ENCODE results near the gene EHHADH. TPM values are rescaled to one million over a fixed set of nuclear protein-coding genes. Genes with fewer than 3 reads are reported as not detected.

The EHHADH gene
- total RNA-seq, 1 donor from 2014 or later: 7.8 TPM

DNA sequence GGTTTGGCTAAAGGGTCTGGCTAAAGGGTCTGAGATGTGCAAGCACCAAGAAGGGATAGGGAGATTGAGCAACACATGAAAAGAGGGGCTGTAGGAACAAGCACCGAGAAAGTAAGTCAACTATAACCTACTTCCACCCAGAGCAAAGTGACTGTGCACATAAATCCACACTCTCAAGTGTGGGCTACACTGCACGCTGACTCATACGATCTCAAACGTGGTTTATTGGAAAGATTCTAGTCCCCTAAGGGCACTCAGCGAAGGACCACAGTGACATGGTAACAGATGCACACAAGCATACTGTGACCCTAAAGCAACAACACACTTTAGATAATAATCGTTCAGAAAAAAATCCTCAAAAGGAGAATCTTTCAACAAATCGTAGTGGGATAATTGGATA is 48.0 kb downstream of the EHHADH start:
- Mint-ChIP-seq H3K27ac (no peak overlapping the region), H3K4me1 (peaks cover 5% of the 10 kb centered on the region), H3K4me3 (no peak overlapping the region), H3K9me3 (no peaks in the 10 kb centered on the region), H3K36me3 (peaks cover 9% of the 10 kb centered on the region), H3K27me3 (ENCODE audit: low read depth) (no peaks in the 10 kb centered on the region)
- TF ChIP-seq, protein P1, sequence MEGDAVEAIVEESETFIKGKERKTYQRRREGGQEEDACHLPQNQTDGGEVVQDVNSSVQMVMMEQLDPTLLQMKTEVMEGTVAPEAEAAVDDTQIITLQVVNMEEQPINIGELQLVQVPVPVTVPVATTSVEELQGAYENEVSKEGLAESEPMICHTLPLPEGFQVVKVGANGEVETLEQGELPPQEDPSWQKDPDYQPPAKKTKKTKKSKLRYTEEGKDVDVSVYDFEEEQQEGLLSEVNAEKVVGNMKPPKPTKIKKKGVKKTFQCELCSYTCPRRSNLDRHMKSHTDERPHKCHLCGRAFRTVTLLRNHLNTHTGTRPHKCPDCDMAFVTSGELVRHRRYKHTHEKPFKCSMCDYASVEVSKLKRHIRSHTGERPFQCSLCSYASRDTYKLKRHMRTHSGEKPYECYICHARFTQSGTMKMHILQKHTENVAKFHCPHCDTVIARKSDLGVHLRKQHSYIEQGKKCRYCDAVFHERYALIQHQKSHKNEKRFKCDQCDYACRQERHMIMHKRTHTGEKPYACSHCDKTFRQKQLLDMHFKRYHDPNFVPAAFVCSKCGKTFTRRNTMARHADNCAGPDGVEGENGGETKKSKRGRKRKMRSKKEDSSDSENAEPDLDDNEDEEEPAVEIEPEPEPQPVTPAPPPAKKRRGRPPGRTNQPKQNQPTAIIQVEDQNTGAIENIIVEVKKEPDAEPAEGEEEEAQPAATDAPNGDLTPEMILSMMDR (IDR thresholded peaks at IDR 0.05; ENCODE audit: unreplicated experiment): no peak
- no peak for DNase-seq (ENCODE audit: low spot score in 2 of 2, unreplicated experiment in 2 of 2)

DNA sequence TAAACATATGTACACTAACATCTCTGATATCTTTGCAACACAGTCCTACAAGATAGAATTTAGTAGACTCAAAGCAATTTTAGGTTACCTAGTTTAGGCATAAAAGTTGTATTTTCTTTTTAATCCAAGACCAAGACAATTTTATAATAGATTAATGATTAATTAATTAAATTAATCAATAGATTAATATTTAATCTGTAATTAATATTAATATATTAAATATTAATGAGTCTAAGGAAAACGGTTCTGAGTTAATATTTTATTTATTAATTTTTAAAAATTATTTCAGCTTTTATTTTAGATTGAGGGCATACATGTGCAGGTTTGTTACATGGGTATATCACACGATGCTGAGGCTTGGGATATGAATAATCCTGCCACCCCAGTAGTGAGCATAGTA is 49.0 kb downstream of the EHHADH start:
- Mint-ChIP-seq H3K27ac (no peak overlapping the region), H3K36me3 (peaks cover 12% of the 10 kb centered on the region), H3K4me3 (no peak overlapping the region), H3K9me3 (no peaks in the 10 kb centered on the region), H3K4me1 (peaks cover 7% of the 10 kb centered on the region), H3K27me3 (ENCODE audit: low read depth) (no peaks in the 10 kb centered on the region)
- no peak for DNase-seq (ENCODE audit: low spot score in 2 of 2, unreplicated experiment in 2 of 2)
- TF ChIP-seq, protein P1 (IDR thresholded peaks at IDR 0.05; ENCODE audit: unreplicated experiment): no peak

DNA sequence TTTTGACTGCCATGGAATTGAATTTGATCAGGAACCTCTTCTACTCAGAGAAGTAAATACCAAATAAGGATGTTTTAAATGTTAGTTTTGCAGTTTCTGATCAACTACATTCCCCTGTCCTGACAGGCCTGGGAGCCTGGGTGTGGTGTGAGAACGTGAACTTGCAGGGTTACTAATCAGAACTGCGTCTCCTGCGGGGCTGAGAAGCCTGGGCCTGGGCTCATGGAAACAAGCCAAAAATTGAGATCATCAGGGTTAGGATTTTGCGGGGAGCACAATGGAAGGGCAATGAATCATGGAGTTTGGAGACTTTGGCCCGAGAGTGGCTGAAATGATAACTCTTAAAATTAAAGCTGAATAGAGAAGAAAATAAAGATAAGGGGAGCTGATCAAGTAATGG is 53.2 kb downstream of the EHHADH start:
- H3K9me3 Mint-ChIP-seq: peaks cover 7% of the 10 kb centered on the region
- DNase-seq (ENCODE audit: low spot score in 2 of 2, unreplicated experiment in 2 of 2): no peak

DNA sequence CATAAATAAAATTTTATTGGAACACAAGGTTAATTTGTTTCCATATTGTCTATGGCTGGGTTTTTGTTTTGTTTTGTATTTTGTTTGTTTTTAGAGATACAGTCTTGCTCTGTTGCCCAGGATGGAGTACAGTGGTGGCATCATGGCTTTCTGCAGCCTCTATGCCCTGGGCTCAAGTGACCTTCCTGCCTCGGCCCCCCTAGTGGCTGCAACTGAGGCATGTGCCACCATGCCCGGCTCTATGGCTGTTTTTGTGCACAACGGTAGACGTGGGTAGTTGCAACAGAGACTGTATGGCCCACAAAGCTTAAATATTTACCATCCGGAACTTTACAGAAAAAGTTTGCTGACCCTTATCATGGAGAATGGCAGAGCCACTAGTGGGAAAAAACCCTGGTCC is 54.2 kb downstream of the EHHADH start:
- Mint-ChIP-seq H3K4me1 (peaks cover 7% of the 10 kb centered on the region), H3K27me3 (ENCODE audit: low read depth) (no peaks in the 10 kb centered on the region), H3K9me3 (peaks cover 15% of the 10 kb centered on the region), H3K27ac (no peak overlapping the region), H3K4me3 (no peak overlapping the region), H3K36me3 (peaks cover 14% of the 10 kb centered on the region)
- no peak for DNase-seq (ENCODE audit: low spot score in 2 of 2, unreplicated experiment in 2 of 2)
- TF ChIP-seq, protein P1 (IDR thresholded peaks at IDR 0.05; ENCODE audit: unreplicated experiment): no peak

More for the DNA sequence above, 53.2 kb downstream of the EHHADH start:
- TF ChIP-seq, protein P1 (IDR thresholded peaks at IDR 0.05; ENCODE audit: unreplicated experiment): no peak
- Mint-ChIP-seq H3K36me3 (peaks cover 14% of the 10 kb centered on the region), H3K27ac (peak overlapping the region; percentile 11), H3K4me1 (peaks cover 7% of the 10 kb centered on the region), H3K27me3 (ENCODE audit: low read depth) (no peaks in the 10 kb centered on the region), H3K4me3 (no peak overlapping the region)

DNA sequence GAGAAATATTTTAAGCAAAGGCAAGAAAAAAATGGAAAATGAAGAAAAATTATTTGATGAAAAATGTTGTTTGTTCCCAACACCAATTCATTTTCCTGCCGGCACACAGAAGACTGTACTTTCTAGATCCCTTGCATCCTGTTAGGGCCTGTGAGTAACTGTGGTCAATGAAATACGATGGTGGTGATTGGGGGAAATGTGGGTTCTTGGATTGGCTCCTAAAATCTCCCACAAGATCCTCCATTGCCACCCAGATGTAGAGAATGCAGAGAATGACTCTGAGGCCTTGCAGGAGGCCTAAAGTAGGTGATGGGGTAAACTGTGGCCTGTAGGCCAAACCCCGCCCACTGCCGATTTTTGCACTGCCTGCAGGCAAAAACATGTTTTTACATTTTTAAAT is 54.6 kb downstream of the EHHADH start:
- TF ChIP-seq, protein P1 (IDR thresholded peaks at IDR 0.05; ENCODE audit: unreplicated experiment): no peak
- H3K27me3 Mint-ChIP-seq (ENCODE audit: low read depth): no peaks in the 10 kb centered on the region
- DNase-seq (ENCODE audit: low spot score in 2 of 2, unreplicated experiment in 2 of 2): no peak
- no peak overlapping the region for H3K27ac Mint-ChIP-seq
- H3K36me3 Mint-ChIP-seq: peaks cover 14% of the 10 kb centered on the region
- H3K9me3 Mint-ChIP-seq: peaks cover 15% of the 10 kb centered on the region
- no peak overlapping the region for H3K4me3 Mint-ChIP-seq
- peaks cover 7% of the 10 kb centered on the region for H3K4me1 Mint-ChIP-seq

DNA sequence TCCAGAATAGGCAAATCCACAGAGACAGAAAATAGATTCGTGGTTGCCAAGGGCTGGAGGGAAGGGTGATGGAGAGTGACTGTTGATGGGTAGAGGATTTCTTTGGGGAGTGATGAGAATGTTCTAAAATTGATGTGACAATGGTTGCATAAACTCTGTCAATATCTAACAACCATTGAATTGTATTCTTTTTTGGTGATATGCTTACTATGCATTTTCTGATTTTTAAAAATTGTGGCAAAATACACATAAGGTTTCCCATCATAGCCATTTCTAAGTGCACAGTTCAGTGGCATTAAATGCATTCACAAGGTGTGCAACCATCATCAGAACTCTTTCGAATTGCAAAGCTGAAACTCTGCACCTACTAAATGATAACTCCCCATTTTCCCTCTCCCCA is 56.8 kb downstream of the EHHADH start:
- Mint-ChIP-seq H3K9me3 (peaks cover 18% of the 10 kb centered on the region), H3K27me3 (ENCODE audit: low read depth) (no peaks in the 10 kb centered on the region), H3K4me1 (peaks cover 7% of the 10 kb centered on the region), H3K4me3 (no peak overlapping the region), H3K27ac (no peak overlapping the region), H3K36me3 (peaks cover 22% of the 10 kb centered on the region)
- TF ChIP-seq, protein P1 (IDR thresholded peaks at IDR 0.05; ENCODE audit: unreplicated experiment): no peak
- no peak for DNase-seq (ENCODE audit: low spot score in 2 of 2, unreplicated experiment in 2 of 2)

All from mesothelial cell of epicardium (in vitro differentiated cells).